ENCODE measurements around the gene CDK5RAP2.

GRCh38 chr9:120392245-120392644, 187.7 kb downstream of the CDK5RAP2 start:
- TF ChIP-seq, protein P1, sequence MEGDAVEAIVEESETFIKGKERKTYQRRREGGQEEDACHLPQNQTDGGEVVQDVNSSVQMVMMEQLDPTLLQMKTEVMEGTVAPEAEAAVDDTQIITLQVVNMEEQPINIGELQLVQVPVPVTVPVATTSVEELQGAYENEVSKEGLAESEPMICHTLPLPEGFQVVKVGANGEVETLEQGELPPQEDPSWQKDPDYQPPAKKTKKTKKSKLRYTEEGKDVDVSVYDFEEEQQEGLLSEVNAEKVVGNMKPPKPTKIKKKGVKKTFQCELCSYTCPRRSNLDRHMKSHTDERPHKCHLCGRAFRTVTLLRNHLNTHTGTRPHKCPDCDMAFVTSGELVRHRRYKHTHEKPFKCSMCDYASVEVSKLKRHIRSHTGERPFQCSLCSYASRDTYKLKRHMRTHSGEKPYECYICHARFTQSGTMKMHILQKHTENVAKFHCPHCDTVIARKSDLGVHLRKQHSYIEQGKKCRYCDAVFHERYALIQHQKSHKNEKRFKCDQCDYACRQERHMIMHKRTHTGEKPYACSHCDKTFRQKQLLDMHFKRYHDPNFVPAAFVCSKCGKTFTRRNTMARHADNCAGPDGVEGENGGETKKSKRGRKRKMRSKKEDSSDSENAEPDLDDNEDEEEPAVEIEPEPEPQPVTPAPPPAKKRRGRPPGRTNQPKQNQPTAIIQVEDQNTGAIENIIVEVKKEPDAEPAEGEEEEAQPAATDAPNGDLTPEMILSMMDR (IDR thresholded peaks at IDR 0.05 in 2 of 3, conservative IDR thresholded peaks at IDR 0.05 in 1 of 3; ENCODE audit: control insufficient read depth in 2 of 3, extremely low read depth in 1 of 3, insufficient read depth in 1 of 3, low read depth in 3 of 3, low read length in 3 of 3) = no peak
- TF ChIP-seq NRF1 (conservative IDR thresholded peaks at IDR 0.05; ENCODE audit: low read depth, low read length) (no peak), KDM1A (IDR thresholded peaks at IDR 0.05; ENCODE audit: borderline replicate concordance) (no peak), ZBTB33 (IDR thresholded peaks at IDR 0.05) (no peak), SREBF1 (IDR thresholded peaks at IDR 0.05; ENCODE audit: low read length) (no peak), POLR2AphosphoS5 (IDR thresholded peaks at IDR 0.05; ENCODE audit: low read length) (no peak), ZBTB4 (CRISPR knock-in tag; IDR thresholded peaks at IDR 0.05) (no peak), SMAD1 (IDR thresholded peaks at IDR 0.05; ENCODE audit: low read depth, partially characterized antibody) (no peak)
